LNCAP (cell line): Measurements from ENCODE around the gene ARHGEF16.

Experiments used
- CTCF ChIP-seq: fragments of 450-650 bp; IDR thresholded peaks from 2 replicates; pipeline ENCODE4 v1.5.1; 2017; ENCODE audit warnings: mild to moderate bottlenecking

Gene ARHGEF16

GRCh38 chr1:3431266-3431665 lies 23.2 kb upstream of the ARHGEF16 start:
- TF ChIP-seq CTCF, result peak; percentile 39

- TF ChIP-seq CTCF, result no peak
Observed at GRCh38 chr1:3431686-3432085, 22.8 kb upstream of the ARHGEF16 start.

GRCh38 chr1:3432306-3432705 lies 22.2 kb upstream of the ARHGEF16 start:
- TF ChIP-seq CTCF, result no peak

DNA sequence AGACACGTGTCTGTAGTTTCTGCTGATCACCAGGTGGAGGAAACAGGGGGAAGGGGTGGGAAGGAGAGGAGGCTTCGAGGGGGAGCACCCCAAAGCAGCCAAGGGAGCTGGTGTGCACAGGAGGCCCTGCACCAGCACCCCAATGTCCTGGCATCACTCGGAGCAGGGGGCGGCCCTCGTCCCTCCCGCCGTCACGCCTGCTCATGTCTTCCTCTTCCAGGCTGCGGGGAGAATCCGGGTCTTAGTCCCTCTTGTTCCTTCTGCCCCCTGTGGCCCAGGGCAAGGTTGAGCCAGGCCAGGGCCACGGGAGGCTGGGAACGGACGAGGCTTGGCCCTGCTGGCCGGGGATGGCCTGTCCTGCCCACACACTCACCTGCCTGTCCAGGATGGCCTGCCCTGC lies 21.4 kb upstream of the ARHGEF16 start:
- no peak for TF ChIP-seq CTCF

GRCh38 chr1:3433596-3434320 lies 20.7 kb upstream of the ARHGEF16 start:
- TF ChIP-seq CTCF, result no peak

DNA sequence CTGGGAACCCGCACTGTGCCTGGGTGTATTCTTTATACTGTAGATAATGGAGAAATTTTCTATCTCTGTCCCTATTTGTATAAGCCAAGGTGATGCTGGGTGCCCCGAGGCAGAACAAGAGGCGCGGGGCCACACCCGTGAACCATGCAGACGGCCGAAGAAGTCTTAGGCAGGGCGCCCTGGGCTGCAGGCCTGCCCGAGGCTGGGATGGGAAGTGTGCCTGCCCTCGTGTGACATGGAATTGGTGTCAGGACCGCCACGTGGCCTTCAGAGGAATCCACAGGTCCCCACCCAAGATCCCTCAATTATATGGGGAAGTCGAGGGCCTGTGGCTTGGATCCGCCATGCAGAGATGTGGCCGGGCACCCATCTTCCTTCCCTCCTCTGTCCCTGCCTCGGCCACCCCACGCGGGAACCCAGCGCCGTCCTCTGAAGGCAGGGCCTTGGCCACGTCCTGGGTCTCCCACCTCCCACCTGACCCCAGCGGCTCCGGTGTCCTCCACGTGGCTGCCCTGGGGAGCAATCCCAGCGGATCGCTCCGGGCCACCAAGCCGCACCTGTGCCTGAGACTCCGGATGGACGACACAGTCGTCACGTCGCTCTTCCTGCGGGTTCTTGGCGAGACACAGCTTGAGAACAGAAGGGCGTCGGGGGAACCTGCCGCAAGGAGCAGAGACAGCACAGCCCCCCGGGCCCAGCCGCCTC lies 19.9 kb upstream of the ARHGEF16 start:
- TF ChIP-seq CTCF, result no peak

- TF ChIP-seq CTCF, result no peak
Observed at GRCh38 chr1:3435666-3436065, 18.8 kb upstream of the ARHGEF16 start.
